Neuronal stem cell (in vitro differentiated cells): ENCODE data around the gene KIF13A.
A peak's percentile ranks its signal among the peaks of the same experiment; 100 is the strongest.
"Not testable (repeated sequence)": the region's sequence is repeated elsewhere in the genome, so short reads cannot be mapped to it uniquely, and the experiment has no call there.

Source experiments
- DNase-seq: peaks from one replicate; pipeline ENCODE4 v3.0.0-alpha.2; 2013; ENCODE audit warnings: low spot score
- H2AFZ ChIP-seq: one replicate; pipeline ENCODE4 v1.6.1; 2013; ENCODE audit warnings: mild to moderate bottlenecking, low read length, inconsistent platforms
- H2AK5ac ChIP-seq: 2 replicates; pipeline ENCODE4 v1.6.1; 2013; ENCODE audit warnings: low read depth, mild to moderate bottlenecking, inconsistent platforms, low read length, moderate library complexity, mixed read lengths
- H2BK120ac ChIP-seq: 2 replicates; pipeline ENCODE4 v1.6.1; 2013; ENCODE audit warnings: low read depth, mild to moderate bottlenecking, inconsistent platforms, low read length, moderate library complexity, mixed read lengths
- H2BK12ac ChIP-seq: one replicate; pipeline ENCODE4 v1.6.1; 2013; ENCODE audit warnings: low read length, inconsistent platforms
- H2BK15ac ChIP-seq: 2 replicates; pipeline ENCODE4 v1.6.1; 2013; ENCODE audit warnings: mild to moderate bottlenecking, low read length, inconsistent platforms, mixed read lengths
- H2BK5ac ChIP-seq: one replicate; pipeline ENCODE4 v1.6.1; 2013; ENCODE audit warnings: inconsistent platforms, mild to moderate bottlenecking, low read length, moderate library complexity
- H3K14ac ChIP-seq: one replicate; pipeline ENCODE4 v1.6.1; 2013; ENCODE audit warnings: low read length, inconsistent platforms
- H3K18ac ChIP-seq: 2 replicates; pipeline ENCODE4 v1.6.1; 2013; ENCODE audit warnings: low read length, inconsistent platforms
- H3K23ac ChIP-seq: 2 replicates; pipeline ENCODE4 v1.6.1; 2013; ENCODE audit warnings: low read depth, mild to moderate bottlenecking, mixed read lengths, low read length, inconsistent platforms; ENCODE audit not compliant: poor library complexity
- H3K27ac ChIP-seq: replicated peaks from 3 replicates; pipeline ENCODE4 v1.5.1; 2013; ENCODE audit warnings: low read length, inconsistent platforms
- H3K27me3 ChIP-seq, 3 experiments: 2 replicates each; pipeline ENCODE4 v1.6.1; 2013; ENCODE audit warnings: low read length in 3 of 3, mild to moderate bottlenecking in 2 of 3, inconsistent platforms in 1 of 3, low read depth in 1 of 3, mixed read lengths in 1 of 3, moderate library complexity in 1 of 3; ENCODE audit not compliant: control insufficient read depth in 3 of 3, insufficient read depth in 3 of 3
- H3K36me3 ChIP-seq, 2 donors: replicated peaks in 1 of 2; 2 replicates each; pipeline ENCODE4 v1.6.1; 2013; ENCODE audit warnings: low read length in 2 of 2; ENCODE audit not compliant: control insufficient read depth in 2 of 2, insufficient read depth in 2 of 2
- H3K4ac ChIP-seq: 2 replicates; pipeline ENCODE4 v1.6.1; 2013; ENCODE audit warnings: inconsistent platforms, mild to moderate bottlenecking, low read length, moderate library complexity
- H3K4me1 ChIP-seq, 2 donors: 1 replicate in 1 of 2; 2 replicates in 1 of 2; pipeline ENCODE4 v1.6.1; 2013; ENCODE audit warnings: low read length in 2 of 2, low read depth in 1 of 2; ENCODE audit not compliant: control insufficient read depth in 2 of 2, insufficient read depth in 1 of 2
- H3K4me2 ChIP-seq: one replicate; pipeline ENCODE4 v1.6.1; 2013; ENCODE audit warnings: mild to moderate bottlenecking, low read length, inconsistent platforms; ENCODE audit not compliant: insufficient read depth, poor library complexity, severe bottlenecking
- H3K4me3 ChIP-seq, 2 donors: 2 replicates each; pipeline ENCODE4 v1.5.1; 2013; ENCODE audit warnings: low read length in 2 of 2, mild to moderate bottlenecking in 2 of 2, inconsistent platforms in 1 of 2, moderate library complexity in 1 of 2
- H3K79me1 ChIP-seq: one replicate; pipeline ENCODE4 v1.6.1; 2013; ENCODE audit warnings: low read depth, mild to moderate bottlenecking, inconsistent platforms, low read length, moderate library complexity
- H3K9ac ChIP-seq: one replicate; pipeline ENCODE4 v1.6.1; 2013; ENCODE audit warnings: mild to moderate bottlenecking, low read depth, low read length, inconsistent platforms; ENCODE audit not compliant: poor library complexity
- H3K9me3 ChIP-seq, 2 donors: replicated peaks in 1 of 2; 2 replicates each; pipeline versions ENCODE3 to v1.6.1; 2013; ENCODE audit warnings: low read length in 2 of 2, mild to moderate bottlenecking in 2 of 2, inconsistent platforms in 1 of 2, low read depth in 1 of 2, mixed read lengths in 1 of 2, moderate library complexity in 1 of 2; ENCODE audit not compliant: control insufficient read depth in 2 of 2, insufficient read depth in 1 of 2
- H4K8ac ChIP-seq: one replicate; pipeline ENCODE4 v1.6.1; 2013; ENCODE audit warnings: low read depth, mild to moderate bottlenecking, inconsistent platforms, low read length, moderate library complexity
- H4K91ac ChIP-seq: one replicate; pipeline ENCODE4 v1.6.1; 2013; ENCODE audit warnings: low read length, low read depth, mild to moderate bottlenecking, inconsistent platforms; ENCODE audit not compliant: poor library complexity
- WGBS, 2 donors: extraction: QIAGEN DNeasy Blood & Tissue Kit; methylation state at CpG; one replicate each; pipeline ENCODE4 v1.1.7; 2013; ENCODE audit warnings: missing lambda C conversion rate in 2 of 2, mixed read lengths in 1 of 2; ENCODE audit not compliant: insufficient read length in 2 of 2, insufficient replicate concordance in 1 of 2; ENCODE audit errors: extremely low coverage in 2 of 2; 5-methylcytosine and 5-hydroxymethylcytosine counted together

The KIF13A gene

DNA sequence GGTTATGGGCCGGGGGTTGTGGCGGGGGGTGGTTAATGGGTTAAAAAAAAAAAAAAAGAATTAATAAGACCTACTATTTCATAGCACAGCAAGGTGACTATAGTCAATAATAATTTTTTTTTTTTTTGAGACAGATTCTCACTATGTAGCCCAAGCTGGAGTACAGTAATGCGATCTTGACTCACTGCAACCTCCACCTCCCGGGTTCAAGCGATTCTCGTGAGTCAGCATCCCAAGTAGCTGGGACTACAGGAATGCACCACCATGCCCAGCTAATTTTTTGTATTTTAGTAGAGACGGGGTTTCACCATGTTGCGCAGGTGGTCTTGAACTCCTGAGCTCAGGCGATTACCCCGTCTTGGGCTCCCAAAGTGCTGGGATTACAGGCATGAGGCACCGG, 75.8 kb downstream of the KIF13A start:
- H3K9ac ChIP-seq, H3K4ac ChIP-seq, H4K91ac ChIP-seq, H2AK5ac ChIP-seq, H2BK120ac ChIP-seq, H2BK5ac ChIP-seq, H3K23ac ChIP-seq, H3K14ac ChIP-seq, H3K27ac ChIP-seq, H3K9me3 ChIP-seq, H3K4me2 ChIP-seq, H3K79me1 ChIP-seq, H3K18ac ChIP-seq, H2BK12ac ChIP-seq, H3K36me3 ChIP-seq, H2BK15ac ChIP-seq, DNase-seq, H3K4me3 ChIP-seq, H4K8ac ChIP-seq, H3K4me1 ChIP-seq, H2AFZ ChIP-seq, H3K27me3 ChIP-seq: not testable (repeated sequence)
- no CpG with 5 or more reads among the region's 11 CpGs for WGBS, 2 donors

GRCh38 chr6:17910189-17910588, 77.2 kb downstream of the KIF13A start:
- WGBS, 2 donors: no CpG with 5 or more reads among the region's 2 CpGs
- no peak overlapping the region for H3K4me3 ChIP-seq
- no peak overlapping the region for H2AK5ac ChIP-seq
- H3K4me2 ChIP-seq: no peak overlapping the region
- no peak overlapping the region for H4K8ac ChIP-seq
- H2BK120ac ChIP-seq: no peak overlapping the region
- no peaks in the 10 kb centered on the region for H3K27me3 ChIP-seq
- H2BK5ac ChIP-seq: no peak overlapping the region
- H4K91ac ChIP-seq: no peak overlapping the region
- H2AFZ ChIP-seq: no peak overlapping the region
- H3K9ac ChIP-seq: no peak overlapping the region
- H2BK15ac ChIP-seq: no peak overlapping the region
- no peak overlapping the region for H3K27ac ChIP-seq
- H3K23ac ChIP-seq: no peak overlapping the region
- peaks cover 0 to 6% of the 10 kb centered on the region in 2 donors for H3K4me1 ChIP-seq
- H3K9me3 ChIP-seq: peaks cover 0 to 3% of the 10 kb centered on the region in 2 donors
- no peak overlapping the region for H3K14ac ChIP-seq
- no peaks in the 10 kb centered on the region for H3K36me3 ChIP-seq
- no peak overlapping the region for H2BK12ac ChIP-seq
- DNase-seq: no peak
- no peak overlapping the region for H3K4ac ChIP-seq
- H3K18ac ChIP-seq: no peak overlapping the region
- no peaks in the 10 kb centered on the region for H3K79me1 ChIP-seq

- no peak overlapping the region for H3K4me2 ChIP-seq
- H3K4me1 ChIP-seq: peaks cover 0 to 6% of the 10 kb centered on the region in 2 donors
- DNase-seq: no peak
Measured at GRCh38 chr6:17908831-17909230, 78.6 kb downstream of the KIF13A start.

GRCh38 chr6:17907406-17908229, 79.8 kb downstream of the KIF13A start:
- H2BK12ac ChIP-seq: no peak overlapping the region
- H3K4me1 ChIP-seq: peaks cover 0 to 2% of the 10 kb centered on the region in 2 donors
- H3K9ac ChIP-seq: peak overlapping the region; percentile 2
- H2AFZ ChIP-seq: no peak overlapping the region
- no peak overlapping the region for H3K18ac ChIP-seq
- H4K91ac ChIP-seq: no peak overlapping the region
- H3K4me2 ChIP-seq: no peak overlapping the region
- no peak overlapping the region for H2AK5ac ChIP-seq
- no peak overlapping the region for H4K8ac ChIP-seq
- H3K79me1 ChIP-seq: no peaks in the 10 kb centered on the region
- peaks cover 0 to 3% of the 10 kb centered on the region in 2 donors for H3K9me3 ChIP-seq
- H3K4me3 ChIP-seq: no peak overlapping the region
- no peak overlapping the region for H3K14ac ChIP-seq
- no peak overlapping the region for H2BK5ac ChIP-seq
- no peak overlapping the region for H3K23ac ChIP-seq
- DNase-seq: no peak
- H2BK15ac ChIP-seq: no peak overlapping the region
- no CpG with 5 or more reads among the region's 7 CpGs for WGBS, 2 donors
- no peak overlapping the region for H3K27ac ChIP-seq
- no peak overlapping the region for H2BK120ac ChIP-seq
- H3K4ac ChIP-seq: no peak overlapping the region
- H3K36me3 ChIP-seq: no peaks in the 10 kb centered on the region
- H3K27me3 ChIP-seq: no peaks in the 10 kb centered on the region

More at GRCh38 chr6:17908831-17909230, 78.6 kb downstream of the KIF13A start:
- Histone ChIP-seq H3K36me3 (no peaks in the 10 kb centered on the region), H3K4me3 (no peak overlapping the region), H3K23ac (no peak overlapping the region), H2BK12ac (no peak overlapping the region), H4K8ac (no peak overlapping the region), H3K9me3 (peaks cover 0 to 3% of the 10 kb centered on the region in 2 donors), H3K27ac (no peak overlapping the region), H2AFZ (no peak overlapping the region), H2AK5ac (no peak overlapping the region), H3K14ac (no peak overlapping the region), H2BK15ac (no peak overlapping the region), H3K4ac (no peak overlapping the region), H3K27me3 (no peaks in the 10 kb centered on the region), H3K9ac (no peak overlapping the region), H3K79me1 (no peaks in the 10 kb centered on the region), H2BK5ac (no peak overlapping the region), H4K91ac (no peak overlapping the region), H2BK120ac (no peak overlapping the region), H3K18ac (no peak overlapping the region)
- WGBS, 2 donors: no CpG with 5 or more reads among the region's 4 CpGs
